GM12865 (cell line): Measurements from ENCODE around the gene TDO2.

Experiments
- DNase-seq: peaks from one replicate; pipeline ENCODE4 v3.0.0; 2010; ENCODE audit warnings: low read depth
- H3K4me3 ChIP-seq: 2 replicates; pipeline ENCODE4 v1.5.1; 2011; ENCODE audit warnings: mild to moderate bottlenecking, low read depth, low read length, control low read depth
- TF ChIP-seq, protein P1 (sequence below): IDR thresholded peaks from 2 replicates; pipeline ENCODE4 v1.5.1; 2011; ENCODE audit warnings: low read length, control low read depth, low read depth, inconsistent platforms; ENCODE audit not compliant: insufficient read depth; ENCODE audit errors: missing control alignments

Gene TDO2

DNA sequence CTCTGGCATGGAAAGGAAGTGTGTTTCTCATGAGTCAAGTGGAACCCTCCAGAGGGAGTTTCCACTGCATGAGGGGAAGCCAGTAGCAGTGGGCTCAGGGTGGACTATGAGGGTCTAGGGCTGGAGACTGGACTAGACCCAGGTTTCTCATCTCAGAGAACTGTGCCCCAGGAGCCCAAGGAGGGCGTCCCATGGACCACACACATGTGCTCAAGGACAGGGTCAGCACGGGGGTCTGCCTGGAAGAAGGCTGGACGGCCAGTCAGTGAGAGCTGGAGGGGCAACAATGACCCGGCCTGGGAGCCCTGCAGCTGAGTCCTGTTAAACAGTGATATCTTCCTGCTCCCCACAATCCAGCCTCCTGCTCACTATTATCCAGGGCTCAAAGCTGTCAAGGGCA lies 55.9 kb downstream of the TDO2 start:
- H3K4me3 ChIP-seq = no peak overlapping the region
- no peak for DNase-seq
- TF ChIP-seq, protein P1, sequence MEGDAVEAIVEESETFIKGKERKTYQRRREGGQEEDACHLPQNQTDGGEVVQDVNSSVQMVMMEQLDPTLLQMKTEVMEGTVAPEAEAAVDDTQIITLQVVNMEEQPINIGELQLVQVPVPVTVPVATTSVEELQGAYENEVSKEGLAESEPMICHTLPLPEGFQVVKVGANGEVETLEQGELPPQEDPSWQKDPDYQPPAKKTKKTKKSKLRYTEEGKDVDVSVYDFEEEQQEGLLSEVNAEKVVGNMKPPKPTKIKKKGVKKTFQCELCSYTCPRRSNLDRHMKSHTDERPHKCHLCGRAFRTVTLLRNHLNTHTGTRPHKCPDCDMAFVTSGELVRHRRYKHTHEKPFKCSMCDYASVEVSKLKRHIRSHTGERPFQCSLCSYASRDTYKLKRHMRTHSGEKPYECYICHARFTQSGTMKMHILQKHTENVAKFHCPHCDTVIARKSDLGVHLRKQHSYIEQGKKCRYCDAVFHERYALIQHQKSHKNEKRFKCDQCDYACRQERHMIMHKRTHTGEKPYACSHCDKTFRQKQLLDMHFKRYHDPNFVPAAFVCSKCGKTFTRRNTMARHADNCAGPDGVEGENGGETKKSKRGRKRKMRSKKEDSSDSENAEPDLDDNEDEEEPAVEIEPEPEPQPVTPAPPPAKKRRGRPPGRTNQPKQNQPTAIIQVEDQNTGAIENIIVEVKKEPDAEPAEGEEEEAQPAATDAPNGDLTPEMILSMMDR = no peak

DNA sequence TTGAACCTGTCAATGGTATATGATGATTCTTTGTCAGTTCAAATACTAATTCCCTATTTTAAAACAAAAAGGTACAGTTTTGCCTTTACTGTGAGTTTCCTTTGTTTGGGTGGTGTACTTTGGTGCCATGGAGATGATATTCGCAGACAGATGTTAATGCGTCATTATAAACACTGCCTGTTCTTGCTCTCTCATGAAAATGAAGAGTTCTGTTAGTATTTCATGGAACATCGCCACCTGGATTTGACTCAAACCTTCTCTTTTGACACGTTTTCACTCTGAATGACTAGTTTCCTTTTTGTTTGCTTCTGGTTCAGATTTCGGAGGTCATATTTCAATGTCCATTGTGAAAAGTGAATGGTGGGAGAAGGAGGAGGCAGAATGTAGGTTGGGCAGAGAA lies 57.0 kb downstream of the TDO2 start:
- no peak for DNase-seq
- no peak overlapping the region for H3K4me3 ChIP-seq
- TF ChIP-seq, protein P1 = no peak

DNA sequence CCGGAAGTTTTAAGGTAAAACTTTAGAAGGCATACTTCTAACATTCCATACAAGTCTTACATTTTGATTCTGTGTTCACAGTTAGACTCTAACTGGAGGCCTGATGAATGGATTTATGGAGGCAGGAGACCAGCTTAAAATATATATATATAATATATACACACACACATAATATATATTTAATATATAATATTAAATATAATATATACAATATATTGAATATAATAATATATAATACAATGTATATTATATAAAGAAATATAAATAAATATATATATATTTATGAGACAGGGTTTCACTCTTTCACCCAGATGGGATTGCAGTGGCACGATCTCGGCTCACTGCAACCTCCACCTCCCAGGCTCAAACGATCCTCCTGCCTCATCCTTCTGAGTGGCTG lies 58.1 kb downstream of the TDO2 start:
- TF ChIP-seq, protein P1 = no peak
- no peak overlapping the region for H3K4me3 ChIP-seq
- no peak for DNase-seq

DNA sequence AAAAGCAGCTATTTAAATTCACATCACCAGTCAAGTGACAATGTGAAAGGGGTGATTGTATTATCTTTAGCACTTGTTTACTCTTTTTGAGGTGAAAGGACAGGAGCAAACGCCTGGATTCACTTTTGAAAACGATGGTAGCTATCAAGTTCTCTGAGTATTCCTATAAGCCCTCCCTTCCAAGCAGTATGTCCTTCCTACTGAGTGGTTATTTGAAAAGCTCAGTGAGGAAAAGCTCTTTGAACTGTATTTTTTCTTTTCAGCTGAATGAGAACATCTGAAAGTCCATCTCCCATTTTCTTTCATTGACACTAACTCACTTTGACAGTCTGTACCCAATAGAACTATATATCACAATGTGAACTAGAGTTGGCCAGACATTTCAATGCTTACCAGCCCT lies 59.3 kb downstream of the TDO2 start:
- H3K4me3 ChIP-seq = no peak overlapping the region
- TF ChIP-seq, protein P1 = no peak
- no peak for DNase-seq

DNA sequence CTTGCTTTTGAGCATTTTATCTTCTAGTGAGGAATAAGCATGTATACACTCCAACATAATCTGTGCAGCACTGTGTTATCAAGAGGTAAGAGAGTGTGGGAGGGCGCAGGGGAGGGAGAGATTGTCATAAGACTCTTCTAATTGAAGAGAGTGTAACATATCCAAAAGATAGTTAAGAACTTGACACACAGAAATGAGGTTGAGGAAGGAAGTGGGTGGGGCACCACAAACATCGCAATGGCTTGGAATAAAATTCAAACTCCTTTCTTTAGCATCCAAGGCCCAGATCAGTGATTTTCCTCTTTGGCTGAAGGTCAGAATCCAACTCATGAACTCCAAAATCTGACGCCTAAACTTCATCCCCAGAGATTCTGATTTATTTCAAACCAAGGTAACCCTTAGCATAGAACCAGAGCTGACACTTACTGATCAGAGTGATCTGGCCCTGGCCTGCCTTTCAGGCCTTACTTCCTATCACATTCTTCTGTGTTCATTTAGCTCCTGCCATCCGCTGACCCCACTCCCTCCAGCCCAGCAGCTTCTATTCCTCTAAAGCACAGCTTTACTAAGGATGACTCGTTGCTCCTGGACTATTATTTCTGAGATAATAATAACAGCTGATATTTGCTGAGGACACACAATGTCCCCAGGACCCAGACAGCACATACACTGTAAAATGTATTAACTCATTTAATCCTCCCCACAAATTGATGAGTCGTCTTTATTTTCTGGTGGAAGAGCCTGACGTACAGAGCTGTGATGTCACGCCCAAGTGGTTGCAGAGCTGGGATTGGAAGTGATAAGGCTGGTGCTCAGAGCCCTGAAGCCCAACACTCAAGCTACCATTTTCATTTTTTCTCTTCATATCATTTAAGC lies 60.8 kb downstream of the TDO2 start:
- DNase-seq = no peak
- H3K4me3 ChIP-seq = no peak overlapping the region
- TF ChIP-seq, protein P1 = no peak

- no peak for DNase-seq
- H3K4me3 ChIP-seq = no peak overlapping the region
- TF ChIP-seq, protein P1 = no peak
These were observed 62.7 kb downstream of the TDO2 start for GRCh38 chr4:155966171-155966570.

- TF ChIP-seq, protein P1 = no peak
- H3K4me3 ChIP-seq = no peak overlapping the region
- DNase-seq = no peak
These were observed 63.4 kb downstream of the TDO2 start for GRCh38 chr4:155966731-155967395.
